ENCODE results near the gene AKAP3.

GRCh38 chr12:4566474-4566873 is 82.4 kb downstream of the AKAP3 start:
- TF ChIP-seq CTCF (conservative IDR thresholded peaks at IDR 0.05 in 1 of 2, IDR thresholded peaks at IDR 0.05 in 1 of 2; ENCODE audit: extremely low read depth in 1 of 2, insufficient read depth in 1 of 2, low read depth in 1 of 2, low read length in 2 of 2) = no peak
- no peak for TF ChIP-seq EZH2 (IDR thresholded peaks at IDR 0.05; ENCODE audit: borderline replicate concordance, low read length)
